Islet of Langerhans (tissue), 1 donor: ENCODE results near the gene MYF6.

ENCODE experiments used
- FAIRE-seq: peaks from one replicate; lab custom pipeline; 2011; peaks lifted over from hg19 to GRCh38; lab: Jason Lieb, UNC

MYF6 gene

GRCh38 chr12:80707830-80708258 is 410 bp downstream of the MYF6 start:
- no peak for FAIRE-seq

DNA sequence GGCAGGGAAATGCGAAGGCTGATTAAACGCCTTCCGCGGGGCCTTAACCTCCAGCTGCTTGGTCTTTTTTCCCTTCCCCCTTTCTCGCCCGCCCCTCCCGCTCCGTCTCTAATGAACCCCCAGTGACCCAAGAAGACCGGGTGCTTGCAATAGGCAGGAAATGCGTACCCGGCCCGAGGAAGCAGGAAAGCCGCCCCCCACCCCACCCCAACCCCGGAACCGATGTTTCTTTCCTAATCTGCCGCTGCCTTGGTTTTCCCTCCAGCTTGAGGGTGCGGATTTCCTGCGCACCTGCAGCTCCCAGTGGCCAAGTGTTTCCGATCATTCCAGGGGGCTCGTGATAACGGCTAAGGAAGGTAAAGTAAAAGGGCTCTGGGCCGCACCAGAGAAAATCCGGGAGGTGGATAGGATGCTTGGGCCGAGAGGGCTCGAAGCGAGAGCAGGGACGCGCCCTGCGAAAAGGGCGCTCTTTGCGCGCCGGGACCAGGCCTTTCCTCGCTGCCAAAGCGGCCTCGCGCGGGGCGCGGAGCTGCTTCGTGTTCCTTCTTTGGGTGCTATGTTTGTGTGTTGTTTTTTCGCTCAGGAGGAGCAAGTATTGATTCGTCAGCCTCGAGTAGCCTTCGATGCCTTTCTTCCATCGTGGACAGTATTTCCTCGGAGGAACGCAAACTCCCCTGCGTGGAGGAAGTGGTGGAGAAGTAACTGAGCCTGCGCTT is 983 bp downstream of the MYF6 start:
- FAIRE-seq: no peak

DNA sequence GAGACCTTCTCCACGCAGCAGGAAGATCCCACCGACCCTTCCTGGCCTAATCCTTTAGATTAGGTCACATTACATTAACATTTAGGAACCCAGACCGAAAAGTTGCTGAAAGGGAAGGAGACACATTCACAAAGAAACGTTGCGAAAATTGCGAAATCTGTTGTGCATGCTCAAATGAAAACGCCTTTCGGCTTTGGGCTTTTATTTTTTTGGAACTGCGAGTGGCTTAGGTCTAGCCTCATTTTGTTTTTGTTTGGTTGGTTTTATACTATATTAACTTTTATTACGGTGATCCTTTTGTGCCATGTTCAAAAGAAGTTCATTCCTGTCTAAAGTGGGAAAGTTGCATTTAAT is 1.5 kb downstream of the MYF6 start:
- FAIRE-seq: no peak

DNA sequence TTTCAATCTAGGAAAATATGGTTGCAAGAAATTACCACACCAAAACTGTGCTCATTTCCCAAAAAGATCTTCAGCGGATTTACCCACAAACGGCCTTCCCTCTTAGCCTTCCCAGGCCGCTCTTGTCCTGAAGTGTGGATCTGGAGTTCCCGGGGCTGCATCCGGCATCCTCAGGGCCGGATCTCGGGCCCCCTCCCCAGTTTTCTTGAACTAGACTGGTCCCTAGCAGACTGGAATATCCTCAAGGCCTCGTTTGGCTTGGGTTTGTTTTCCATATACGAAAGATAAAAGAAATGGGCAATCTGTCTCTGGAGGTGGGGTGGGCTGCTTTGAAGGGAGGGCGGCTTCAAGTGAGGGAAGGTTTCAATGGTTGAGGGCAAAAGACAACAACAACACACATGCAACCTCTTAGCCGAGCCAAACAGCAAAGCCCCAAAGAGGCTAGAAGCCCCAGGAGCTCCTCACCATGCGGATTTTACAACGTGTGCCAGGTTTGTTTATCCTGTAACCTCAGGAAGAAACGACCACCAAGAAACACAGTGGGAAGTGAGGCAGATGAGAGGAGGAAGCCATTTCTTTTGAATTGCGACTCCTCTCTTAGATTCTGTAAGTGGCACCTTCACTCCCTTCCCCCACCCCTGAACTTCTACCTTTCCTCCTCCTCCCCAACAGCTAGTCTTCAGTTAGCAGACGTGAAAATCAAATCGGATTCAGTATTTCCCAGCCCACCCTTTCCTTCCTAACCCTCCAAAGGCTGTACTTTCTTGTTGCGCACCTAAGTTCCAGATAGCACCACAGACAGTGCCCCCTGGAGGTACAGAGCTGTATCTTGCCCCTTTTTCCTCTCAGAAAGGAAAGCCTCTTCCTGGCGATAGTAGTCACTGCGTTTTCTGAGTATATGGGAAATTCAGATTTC is 2.6 kb downstream of the MYF6 start:
- FAIRE-seq: no peak

GRCh38 chr12:80710727-80711449 is 3.5 kb downstream of the MYF6 start:
- no peak for FAIRE-seq

DNA sequence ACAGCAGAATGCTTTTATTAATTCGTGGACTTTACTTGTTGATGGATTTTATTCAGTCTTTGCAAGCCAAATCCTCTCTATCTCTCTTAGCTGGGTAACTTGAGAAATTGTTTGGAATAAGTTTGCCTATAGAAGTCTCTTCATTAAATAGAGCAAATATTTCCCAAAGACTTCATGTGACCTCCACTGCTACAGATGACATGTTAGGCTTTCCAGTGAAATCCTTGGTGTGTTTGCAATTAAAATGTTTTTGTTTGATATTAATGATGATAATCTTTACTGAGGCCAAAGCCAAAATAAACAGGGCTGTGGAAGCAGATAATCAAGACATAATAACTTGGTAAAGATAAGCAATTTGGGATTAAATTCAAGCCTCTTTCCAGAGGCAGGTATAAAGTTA is 4.4 kb downstream of the MYF6 start:
- FAIRE-seq: no peak

DNA sequence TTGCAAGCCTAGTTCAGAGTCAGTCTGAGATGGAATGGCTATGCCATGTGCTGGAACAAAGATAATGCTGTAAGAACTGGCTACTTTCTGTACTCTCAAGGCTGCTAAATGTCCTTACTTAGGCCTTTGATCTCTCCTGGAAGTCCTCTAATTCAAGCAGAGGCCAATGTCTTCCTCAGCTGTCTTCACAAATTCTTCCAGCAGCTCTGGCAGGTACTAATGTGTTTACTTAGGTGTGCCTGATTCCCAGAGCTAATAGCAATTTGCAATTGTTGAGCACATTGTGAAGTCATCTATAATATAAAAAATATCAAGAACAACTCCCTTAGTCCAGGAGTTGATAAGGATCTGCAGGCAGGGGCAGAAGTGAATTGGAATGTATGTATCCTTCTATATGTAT is 5.4 kb downstream of the MYF6 start:
- FAIRE-seq: no peak

DNA sequence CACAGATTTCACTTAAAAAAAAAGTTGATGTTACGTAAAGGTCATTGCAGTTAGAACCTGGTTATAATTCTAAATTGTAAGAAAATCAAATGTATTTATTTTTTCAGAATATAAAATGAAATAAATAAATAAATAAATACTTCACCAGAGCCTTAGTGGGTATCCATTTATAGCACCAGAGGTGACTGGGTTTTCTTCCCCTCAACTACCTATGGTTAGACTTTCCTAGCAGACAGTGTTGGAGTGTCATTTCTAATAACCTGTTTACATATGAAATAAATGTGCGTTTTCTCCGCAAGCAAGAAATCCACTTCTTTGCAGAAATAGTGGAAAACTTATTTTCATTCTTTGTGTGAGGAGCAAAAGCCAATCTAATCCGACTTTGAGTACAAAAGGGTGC is 6.0 kb downstream of the MYF6 start:
- FAIRE-seq: no peak

- no peak for FAIRE-seq
These were observed 6.6 kb downstream of the MYF6 start for GRCh38 chr12:80714055-80714454.

GRCh38 chr12:80714846-80715245 is 7.4 kb downstream of the MYF6 start:
- FAIRE-seq: no peak

- FAIRE-seq: no peak
These were observed 8.3 kb downstream of the MYF6 start for GRCh38 chr12:80715713-80716249.

GRCh38 chr12:80716696-80717469 is 9.4 kb downstream of the MYF6 start, which contains the start of gene MYF5:
MYF5 (plus strand) TSS chr12:80716912; CDS start chr12:80717064, 152 bp downstream.
- FAIRE-seq: no peak

DNA sequence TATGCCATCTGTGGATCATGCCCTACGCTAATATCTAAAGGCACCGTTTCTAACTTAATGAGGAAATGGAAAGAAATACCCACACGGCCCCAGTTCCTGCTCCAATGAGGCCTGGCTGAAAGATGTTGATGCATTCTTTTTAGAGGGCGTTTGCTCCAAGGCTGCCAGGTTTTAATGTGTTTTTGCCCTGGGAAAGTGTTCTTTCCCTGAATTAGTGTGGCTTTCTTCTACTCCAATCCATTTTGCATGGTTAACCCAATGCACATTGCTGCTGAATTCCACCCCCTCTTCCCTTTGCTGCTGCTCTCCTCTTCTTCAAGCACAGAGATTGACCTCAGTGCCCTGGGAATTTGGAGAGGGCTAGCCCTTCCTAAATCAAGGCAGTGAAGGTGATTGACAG is 10.4 kb downstream of the MYF6 start:
- no peak for FAIRE-seq

DNA sequence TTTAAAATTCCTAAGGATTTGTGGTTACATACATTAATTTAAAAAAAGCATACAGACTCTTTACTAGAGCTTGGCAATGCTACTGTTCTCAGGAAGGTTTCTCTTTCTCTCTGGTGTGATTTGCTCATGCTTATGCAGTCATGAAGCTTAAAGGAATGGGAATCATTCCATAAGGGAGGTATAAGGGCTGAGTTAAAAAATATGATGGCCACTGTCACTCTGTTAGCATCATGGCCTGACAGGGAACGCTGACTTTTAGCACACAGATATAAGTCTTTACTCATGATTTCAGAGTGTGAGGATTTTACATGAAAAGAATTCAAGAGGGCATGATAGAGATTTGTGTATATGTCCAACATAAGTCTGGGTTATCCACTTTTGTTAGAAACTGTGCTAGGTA is 13.1 kb downstream of the MYF6 start:
- no peak for FAIRE-seq

DNA sequence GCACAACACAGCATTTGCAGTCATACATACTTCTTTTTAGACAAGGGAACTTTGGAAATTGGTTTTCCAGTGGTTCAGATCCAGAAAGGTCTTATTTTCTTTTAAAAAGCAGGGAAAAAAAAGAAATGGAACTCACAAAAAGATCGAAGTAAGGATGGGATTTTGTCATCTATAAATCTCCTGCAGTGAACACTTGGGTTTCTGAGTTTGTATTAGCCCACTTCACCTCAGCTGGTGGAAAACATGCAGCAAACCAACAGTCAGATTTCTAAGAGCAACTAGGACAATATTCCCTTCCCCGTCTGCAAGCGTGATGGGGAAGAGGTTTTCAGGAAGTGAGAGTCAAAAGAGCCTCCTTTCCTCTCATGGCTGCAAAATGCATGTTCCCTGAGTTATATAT is 13.9 kb downstream of the MYF6 start:
- no peak for FAIRE-seq

DNA sequence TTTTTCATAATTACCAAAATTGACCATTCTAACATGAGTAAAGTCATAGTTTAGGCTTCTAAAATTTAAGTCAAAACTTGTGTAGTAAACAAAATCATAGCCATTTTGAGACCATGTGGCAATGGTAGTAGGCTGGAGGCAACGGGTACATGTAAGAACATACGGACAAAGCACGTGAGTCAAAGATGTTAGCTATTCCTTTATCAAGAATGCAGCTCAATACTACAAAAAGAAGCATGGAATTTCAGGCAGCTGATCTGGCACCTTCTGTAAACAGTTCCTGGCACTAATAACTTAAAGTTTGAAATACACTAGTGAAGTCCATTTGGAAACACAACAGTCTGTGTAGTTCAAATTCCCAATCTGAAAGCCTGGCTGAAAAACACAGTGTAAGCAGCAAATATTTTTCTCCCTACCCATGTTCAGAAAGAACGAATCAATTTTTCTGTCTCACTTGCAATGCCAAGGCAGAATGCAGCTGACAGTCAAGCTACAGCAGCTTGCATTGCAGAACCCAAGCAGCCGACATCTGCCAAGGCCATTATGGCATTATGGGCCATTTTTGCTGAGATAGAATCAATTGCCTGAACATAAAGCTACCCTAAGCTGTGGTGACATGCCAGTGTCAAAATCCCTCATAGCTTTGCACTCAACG is 38.5 kb downstream of the MYF6 start:
- no peak for FAIRE-seq

GRCh38 chr12:80747800-80748199 is 40.4 kb downstream of the MYF6 start:
- no peak for FAIRE-seq

DNA sequence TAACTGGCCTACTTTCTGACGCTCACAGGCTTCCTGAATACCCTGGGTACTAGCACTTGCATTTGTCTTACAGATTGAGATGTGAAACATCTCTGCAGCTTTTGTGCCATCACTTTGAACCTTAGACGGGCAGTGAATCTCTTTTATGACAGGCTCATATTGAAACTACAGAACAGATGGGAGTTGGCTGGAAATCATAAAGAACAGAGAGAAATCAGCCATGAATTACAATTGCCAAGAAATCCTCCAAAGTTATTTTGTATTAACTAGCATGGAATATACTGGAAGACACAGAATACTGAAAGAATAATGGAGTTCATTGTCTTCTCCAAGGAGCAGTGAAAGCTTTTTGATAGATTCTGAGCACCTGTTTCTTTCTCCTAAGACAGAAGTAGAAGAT is 42.0 kb downstream of the MYF6 start:
- FAIRE-seq: no peak

GRCh38 chr12:80752464-80752863 is 45.0 kb downstream of the MYF6 start:
- FAIRE-seq: no peak

DNA sequence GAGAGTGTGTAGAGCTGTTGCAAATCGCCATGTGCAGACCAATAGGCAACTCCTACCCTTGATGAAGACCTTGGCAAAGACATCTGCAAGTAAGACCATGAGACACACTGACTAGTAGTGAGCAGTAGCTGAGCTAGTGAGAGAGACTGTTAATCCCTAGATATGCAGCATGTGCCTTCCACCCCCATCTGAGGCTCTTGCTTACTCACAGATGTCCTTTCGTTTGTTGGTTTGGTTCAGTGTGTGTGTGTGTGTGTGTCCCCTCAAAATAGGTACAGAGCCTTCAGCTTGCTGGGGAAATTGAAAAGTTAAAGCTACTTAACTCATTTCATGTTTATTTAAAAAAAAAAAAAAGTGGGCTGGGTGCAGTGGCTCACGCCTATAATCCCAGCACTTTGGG is 46.8 kb downstream of the MYF6 start:
- no peak for FAIRE-seq

GRCh38 chr12:80756875-80757274 is 49.4 kb downstream of the MYF6 start:
- FAIRE-seq: no peak
